CD4-positive, alpha-beta T cell treated with Interleukin-2 at 100 ng/mL for 4 hours (primary cell): ENCODE results near the gene CHAF1A.

Source experiments
- DNase-seq: peaks from one replicate; pipeline ENCODE4 v3.0.0-alpha.2; 2020; ENCODE audit warnings: low spot score

CHAF1A gene

DNA sequence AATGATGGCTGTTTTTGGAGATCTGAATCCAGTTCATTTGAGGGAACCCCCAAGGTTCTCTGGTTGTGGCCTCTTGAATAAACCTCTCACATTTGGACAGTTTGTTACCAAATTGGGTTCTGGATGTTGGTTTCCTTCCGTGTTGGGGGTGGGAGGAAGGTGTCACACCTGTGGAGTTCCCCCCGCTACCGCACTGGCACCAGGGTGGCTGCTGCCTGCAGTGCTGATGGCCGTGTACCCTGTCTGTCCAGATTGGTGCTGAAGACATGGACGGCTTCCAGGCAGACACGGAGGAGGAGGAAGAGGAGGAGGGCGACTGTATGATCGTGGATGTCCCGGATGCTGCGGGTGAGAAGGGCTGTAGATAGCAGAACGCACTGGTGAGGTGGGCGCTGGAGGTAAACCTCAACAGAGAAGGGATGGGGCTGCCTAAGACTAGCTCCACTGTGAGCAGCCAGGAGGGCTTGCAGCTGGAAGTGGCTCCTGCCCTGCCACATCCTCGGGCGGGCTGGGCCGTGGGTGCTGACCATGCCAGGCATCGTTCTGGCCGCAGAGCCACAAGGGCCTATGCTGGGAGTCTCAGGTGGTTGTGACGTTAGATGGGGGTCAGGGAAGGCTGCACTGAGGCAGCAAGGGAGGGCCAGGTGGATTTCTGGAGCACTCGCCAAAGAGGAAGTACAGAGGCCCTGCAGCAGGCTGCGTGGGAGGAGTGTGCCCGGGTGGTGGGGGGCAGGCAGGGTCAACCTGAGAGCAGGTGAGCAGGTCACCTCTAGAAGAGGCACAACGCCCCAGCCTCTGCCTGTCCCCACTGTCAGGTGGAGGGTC, 39.8 kb downstream of the CHAF1A start:
- no peak for DNase-seq

DNA sequence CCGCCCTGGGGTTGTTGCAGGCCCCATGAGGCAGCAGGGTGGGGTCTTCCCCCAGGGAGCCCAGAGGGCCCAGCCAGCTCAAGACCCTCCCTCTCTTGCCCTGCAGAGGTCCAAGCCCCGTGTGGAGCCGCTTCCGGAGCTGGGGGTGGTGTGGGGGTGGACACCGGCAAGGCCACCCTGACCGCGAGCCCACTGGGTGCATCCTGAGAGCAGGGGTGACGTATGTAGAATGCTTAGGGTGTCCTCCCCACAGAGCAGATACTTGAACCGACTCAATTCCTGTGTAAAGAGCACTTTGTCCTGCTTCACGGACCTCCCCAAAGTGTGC, 40.3 kb downstream of the CHAF1A start:
- DNase-seq, result no peak

DNA sequence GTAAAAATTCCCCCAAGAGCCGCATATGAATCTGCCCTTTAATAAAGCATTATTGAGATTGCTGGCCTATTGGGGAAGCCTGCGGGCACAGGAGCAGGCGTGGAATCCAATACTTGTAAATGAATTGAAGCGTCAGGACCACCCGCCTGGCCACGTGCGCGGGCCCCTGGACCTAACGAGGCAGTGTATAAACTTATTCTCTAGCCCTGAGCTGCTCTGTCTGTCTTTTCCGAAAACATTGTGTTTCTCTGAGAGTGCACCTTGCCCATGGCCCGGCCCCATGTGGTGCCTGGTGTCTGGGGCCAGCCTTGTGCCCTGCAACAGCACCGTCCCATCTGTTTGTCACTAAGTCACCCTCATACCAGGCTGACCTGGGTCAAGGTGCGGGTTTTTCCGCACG, 40.7 kb downstream of the CHAF1A start:
- DNase-seq, result no peak

DNA sequence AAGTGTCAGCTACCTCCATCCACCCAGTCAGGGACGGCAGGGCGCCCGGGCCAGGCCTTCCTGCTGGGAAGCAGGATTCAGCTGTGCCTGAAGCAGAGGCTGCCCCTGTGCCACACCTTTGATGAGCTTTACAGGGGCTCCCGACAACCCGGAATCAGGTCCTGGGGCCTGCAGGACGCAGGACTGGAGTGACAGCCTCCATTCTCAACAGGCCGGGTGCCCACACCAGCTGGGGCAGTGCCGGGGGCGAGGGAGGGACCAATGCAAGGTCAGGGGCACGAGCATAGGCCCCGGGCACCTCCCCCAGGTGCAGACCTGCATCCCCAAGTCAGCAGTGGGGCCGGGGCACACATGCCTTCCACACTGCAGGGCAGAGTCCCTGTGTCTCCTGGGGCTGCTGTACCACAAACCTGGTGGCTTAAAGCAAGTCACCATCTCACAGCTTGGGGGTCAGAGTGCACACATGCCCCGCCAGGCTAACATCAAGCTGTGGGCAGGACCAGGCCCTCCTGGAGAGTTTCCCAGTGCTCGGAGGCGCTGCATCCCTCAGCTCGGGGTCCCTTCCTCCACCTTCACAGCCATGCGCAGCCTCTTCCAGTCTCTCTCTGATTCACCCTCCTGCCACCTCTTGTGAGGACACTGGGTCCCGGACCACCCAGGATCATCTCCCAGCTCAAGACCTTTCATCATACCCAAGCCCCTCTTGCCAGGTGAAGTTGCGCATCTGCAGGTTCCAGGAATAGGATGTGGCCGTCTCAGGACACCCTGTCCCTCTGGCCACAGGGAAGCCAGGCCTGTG, 41.7 kb downstream of the CHAF1A start:
- DNase-seq, result no peak

DNA sequence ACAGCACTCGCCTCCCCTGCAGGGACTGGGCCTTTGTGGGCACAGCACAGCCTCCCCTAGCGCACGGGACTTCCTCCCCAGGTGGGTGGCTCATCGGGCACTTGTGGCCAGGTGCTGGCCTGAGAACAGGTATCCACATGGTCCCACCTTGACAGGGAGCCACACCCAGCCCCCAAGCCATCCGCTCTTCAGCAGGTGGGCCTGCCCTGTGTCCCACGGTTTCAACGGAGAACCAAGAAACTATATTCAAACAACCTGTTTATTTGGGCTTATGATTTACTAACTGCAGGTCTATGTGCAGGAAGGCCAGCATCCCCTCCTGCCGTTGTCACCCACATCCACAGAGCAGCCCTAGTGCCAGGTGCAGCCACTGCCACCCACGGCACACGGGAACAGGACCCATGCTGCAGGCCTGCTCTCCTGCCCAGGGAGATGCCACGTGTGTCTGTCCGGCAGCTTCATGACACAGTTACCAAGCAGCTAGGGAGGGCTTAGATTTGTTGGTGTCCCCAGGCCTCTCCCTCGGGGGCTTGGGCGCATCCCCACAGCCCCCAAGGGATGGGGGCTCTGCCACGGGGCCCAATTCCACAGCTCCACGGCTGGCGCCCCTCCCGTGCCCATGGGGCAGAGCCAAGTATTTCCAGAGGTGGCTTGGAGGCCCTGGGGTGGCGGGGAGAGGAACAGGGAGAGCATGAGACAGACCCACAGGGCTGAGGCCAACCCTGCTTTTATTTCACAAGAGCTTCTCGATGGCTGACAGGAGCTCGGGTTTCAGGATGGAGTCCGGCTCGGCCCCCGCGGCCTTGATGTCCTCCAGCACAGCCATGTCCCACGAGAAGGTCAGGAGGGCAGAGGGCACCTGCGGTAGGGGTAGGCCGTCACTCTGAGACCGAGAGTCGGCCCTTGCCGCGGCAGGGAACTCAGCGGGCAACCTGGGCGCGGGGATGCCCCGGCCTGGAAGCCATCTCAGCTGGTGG, 42.6 kb downstream of the CHAF1A start:
- DNase-seq, result no peak

DNA sequence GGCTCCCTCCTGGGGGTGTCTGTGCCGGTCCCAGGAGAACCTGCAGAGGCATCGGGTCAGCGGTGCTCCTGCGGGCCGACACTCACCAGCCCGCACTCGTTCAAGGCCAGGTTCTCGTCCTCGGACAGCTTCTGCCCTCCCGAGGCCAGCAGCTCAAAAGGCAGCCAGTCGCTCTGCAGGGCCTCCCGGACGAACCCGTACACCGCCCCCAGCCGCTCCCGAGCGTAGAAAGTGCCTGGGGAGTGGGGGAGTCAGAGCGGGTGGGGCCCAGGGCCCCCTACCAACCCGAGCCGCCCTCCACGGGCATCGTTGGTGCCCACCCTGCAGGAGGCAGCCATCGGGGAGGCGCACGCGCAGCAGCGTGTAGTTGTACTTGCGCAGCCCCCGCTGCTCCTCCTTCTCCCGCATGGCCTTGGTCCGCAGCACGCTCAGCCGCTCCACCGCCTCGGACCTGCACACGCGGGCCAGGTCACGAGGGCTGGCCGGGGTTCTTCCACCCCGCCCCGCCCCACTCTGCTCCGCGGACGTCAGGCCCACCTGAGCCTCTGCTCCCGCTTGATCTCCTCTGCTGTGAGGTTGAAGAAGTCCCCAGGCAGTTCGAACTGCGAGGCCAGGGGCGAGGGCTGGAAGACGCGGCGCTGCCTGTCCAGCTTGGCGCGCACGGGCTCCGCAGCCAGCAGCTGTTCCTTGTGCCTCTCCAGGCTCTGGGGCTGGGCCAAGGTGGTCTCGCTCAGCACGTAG, 43.7 kb downstream of the CHAF1A start:
- no peak for DNase-seq

DNA sequence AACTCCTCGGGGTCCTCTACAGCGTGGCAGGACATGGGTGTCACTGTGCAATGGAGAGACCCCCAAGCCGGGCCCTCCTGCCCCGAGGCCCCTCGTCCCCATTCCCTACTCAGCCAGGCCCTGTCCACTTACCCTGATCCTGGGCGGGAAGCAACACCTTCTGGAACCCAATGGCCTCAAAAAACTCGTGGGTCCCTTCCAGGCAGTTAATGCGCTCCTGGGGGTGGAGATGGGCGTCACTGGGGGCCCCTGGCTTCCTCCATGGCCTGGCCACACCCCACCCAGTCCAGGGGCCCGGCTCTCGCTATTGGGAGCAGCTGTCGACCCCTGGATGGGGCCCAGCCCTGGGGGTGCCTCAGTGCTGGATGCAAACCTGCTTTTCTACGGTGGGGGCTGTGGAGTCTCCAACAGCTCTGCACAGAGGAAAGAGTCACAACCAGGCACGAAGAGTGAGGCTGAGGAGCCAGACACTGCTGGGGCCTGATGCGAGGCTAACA, 44.3 kb downstream of the CHAF1A start:
- DNase-seq, result no peak

DNA sequence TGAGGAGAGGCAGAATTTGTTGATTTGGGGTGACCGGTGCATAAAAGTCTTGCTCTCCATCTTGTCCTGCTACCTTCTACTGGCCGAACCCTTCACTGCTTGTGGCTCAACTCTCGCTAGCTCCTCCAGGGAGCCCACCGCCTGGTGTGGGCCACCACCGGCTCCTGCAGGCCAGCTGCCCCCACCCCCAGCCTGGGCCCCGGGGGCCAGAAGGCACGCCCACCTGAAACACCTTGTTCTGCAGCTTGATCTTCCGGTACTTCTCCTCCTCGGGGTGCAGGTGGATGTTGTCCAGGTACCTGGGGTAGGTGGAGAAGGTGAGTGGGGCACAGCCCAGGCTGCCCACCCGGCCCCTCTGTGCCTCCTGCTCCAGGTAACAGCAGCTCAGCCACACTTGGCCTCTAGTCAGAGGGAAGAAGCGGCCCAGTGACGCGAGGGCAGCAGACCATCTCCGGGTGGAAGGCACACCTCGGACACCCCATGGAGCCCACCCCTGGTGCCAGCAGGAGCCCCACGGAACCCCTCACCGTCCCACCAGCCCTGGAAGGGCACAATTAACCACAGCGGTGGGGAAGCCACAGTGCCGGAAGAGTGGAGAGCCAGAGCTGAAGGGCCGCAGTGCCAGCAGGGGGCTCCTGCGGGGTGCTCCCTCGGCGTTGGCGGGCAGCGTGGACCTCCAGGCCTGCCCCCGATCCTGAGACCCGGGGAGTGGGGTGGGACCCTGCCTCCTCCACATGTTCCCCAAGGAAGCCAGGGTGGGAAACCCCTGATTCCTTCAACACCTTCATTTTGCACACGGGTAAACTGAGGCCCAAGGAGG, 45.1 kb downstream of the CHAF1A start:
- no peak for DNase-seq

DNA sequence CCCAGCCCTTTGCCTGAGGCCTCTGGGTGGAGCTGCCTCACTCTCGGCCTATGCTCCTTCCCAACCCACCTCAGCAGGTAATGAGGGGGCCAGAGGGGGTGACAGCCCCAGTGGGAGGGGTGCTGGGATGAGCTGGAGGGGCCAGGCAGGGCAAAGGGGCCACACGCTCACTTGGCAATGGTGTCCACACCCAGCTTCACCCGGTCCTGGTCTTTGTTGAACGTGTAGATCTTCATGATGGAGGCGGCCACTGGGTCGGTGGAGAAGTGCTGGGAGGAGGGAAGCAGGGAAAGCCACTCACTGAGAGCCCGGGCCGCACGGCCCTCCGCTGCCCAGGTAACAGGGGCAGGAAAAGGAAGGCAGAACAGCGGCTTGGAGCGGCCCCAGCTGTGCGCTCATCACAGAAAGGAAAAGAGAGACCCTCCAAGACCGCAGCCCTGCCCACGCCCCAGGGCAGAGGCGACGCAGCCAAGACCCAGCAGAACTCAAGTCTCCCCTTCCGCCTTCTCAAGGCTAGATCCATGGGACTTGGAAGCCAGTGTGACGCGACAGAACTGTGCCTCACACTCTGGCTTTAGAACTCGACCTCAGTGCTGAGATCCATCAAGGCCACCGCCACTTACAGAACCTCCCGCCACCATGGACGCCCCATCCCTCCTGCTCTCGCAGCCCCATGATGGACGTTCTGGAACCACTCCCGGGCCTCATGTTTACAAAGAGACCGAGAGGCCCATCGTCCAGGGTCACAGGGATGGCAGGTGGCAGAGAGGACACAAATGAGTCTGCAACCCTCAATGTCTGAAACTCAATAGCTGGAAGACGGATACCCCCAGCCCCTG, 45.9 kb downstream of the CHAF1A start:
- DNase-seq, result no peak

DNA sequence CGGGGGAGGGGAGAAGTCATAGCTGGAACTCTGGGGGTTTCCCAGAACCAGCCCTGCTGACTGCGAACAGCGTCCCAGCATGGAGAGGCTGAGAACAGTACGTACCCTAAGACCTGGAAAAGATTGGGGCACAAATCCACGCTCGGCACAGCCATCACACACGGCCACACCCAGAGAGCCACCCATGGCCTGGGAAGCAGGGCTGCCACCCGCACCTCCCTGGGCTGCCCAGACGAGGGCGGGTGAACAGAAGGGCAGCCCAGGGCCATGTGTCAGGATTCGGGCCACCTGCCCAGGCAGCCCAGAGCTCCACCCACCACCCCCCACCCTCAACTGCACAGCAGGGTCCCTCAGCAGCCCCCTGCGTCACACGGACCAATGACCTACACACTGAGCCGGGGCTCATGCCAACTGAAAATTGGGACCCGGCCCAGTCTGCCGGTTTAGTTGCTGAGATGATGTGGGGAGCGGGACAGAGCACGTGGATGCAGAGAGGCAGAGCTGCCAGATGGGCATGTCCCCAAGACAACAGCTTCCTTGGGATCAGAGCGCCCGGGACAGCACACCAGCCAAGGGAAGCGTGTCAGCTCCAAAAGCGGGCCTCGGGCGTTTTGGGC, 46.7 kb downstream of the CHAF1A start:
- no peak for DNase-seq

DNA sequence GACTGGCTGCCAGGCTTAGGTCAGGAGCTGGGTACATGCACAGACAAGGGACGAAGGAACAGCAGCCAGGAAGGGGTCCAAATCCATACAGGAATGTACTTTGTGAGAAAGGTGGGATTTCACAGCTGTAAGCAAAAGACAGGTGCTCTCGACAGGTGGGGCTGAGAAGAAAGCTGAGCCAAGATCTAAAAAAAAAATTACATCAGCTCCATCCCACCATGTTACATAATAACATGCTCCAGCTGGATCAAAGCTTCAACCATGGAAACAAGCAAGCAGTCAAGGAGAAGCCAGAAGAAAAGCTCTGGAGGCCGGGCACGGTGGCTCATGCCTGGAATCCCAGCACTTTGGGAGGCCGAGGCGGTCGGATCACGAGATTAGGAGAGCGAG, 47.2 kb downstream of the CHAF1A start:
- no peak for DNase-seq

DNA sequence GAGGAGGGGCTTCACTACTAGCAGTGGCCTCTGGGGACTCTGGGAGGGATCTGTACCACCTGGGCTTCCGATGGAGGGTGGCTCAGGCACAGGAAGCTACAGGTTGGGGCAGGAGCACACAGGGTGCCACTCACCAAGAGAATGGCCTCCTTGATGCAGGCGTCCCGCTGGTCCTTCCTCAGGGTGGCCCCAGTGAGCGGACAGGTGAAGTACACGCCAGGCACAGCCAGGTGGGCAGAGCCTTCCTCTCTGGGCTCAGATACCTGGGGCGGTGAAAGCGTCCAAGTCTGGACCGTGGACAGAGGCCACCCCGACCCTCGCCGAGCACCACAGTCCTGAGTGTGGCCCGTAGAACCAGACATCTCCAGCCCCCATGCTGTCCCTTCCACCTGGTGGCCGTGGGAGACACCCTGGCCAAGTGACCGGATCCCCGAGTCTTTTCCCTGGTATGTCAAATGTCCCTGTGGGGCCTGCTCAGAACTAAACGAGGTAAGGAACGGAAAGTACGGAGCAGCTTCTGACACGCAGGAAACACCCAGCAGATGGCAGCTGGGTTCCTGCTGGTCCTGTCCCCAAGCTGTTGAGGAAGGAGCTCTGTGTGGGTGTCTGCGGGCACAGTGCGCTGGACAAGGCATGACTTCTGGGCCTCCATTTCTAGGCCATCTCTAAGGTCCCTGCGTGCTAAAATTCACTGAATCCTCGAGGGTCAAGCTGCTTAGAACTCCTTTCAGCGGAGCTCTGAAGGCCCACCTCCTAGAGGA, 50.0 kb downstream of the CHAF1A start:
- no peak for DNase-seq

DNA sequence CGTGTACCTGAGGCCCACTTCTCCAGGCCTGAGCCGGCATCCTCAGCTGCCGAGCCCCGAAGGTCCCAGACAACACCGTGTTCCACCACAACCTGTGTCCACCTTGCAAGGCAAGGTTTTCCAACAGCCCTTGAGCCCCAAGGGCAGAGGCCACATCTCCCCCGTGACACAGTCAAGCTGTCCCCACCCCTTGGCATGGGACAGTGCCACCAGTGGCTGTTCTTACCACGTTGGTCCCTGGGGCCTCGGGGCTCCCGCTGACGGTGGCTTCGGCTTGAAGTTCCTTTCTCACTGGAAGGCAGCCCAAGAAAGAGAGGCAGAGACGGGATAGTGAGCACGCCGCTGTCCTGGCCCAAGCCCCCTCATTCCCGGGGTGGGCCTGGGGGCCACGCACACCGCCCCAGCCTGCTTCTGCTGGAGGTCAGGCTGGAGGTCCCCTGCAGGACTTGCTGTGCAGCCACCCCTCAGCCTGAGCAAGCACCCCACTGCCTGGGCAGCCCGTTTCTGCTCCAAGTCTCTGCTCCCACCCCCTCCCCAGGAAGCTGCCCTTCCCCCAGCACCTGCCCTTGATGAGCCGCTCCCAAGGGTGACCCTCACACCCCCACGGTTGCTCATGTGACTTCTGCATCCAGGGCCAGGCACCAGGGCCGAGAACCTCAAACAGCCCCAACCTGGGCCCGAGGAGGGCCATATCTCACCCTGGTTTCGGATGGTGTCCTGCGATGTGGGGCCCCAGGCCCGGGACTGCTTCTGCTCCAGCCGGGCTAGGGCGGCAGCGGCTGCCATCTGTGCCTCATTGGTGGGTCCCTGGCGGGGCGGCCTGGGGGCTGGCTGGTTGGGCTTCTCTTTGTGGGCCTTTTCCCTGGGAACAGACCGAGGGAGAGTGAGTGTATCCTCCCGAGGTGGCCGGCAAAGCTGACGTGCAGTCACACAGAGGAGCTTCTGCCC, 51.1 kb downstream of the CHAF1A start:
- DNase-seq, result no peak

DNA sequence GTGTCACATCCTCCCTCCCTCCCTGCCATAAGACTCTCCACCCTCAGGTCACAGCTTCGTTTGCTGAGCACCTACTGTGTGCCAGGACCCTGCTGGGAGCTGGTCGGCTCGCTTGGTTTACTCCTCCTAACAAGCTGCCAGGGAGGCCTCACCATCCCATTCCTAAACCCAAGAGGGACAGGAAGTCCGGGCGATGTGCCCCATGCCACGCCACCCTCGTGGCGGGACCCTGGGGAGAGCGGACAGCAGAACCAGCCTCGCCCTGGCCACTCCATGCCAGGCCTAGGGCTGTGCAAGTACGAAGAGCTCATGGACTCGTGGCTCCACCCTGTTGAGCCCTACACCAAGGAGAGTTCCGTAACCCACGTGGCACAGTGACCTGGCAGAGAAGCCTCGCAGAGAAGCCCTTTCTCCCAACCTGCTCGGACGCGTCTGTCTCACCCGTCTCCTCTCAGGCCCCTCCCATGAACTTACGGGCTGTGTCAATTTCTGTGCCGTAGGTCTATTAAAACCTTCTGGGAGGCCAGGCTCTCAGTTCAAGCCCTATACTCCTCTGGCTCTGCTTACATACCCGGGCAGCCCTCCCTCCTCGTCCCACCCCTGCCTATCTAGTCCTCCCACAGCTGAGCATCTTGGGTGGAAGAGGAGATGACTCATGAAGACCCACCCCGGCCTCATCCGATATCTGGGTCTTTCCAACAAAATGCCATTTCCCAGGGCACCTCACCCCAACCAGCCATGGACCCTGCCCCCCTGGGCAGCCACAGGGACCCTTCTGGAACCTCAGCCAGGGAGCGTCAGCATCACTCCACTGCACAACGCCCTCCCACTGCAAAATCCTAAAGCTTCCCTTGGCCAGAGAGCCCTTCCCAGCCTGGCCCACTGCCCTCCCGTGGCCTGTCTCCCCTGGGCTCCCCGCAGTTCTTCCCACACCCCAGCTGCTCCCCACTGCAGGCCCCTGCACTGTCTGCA, 52.6 kb downstream of the CHAF1A start:
- no peak for DNase-seq

DNA sequence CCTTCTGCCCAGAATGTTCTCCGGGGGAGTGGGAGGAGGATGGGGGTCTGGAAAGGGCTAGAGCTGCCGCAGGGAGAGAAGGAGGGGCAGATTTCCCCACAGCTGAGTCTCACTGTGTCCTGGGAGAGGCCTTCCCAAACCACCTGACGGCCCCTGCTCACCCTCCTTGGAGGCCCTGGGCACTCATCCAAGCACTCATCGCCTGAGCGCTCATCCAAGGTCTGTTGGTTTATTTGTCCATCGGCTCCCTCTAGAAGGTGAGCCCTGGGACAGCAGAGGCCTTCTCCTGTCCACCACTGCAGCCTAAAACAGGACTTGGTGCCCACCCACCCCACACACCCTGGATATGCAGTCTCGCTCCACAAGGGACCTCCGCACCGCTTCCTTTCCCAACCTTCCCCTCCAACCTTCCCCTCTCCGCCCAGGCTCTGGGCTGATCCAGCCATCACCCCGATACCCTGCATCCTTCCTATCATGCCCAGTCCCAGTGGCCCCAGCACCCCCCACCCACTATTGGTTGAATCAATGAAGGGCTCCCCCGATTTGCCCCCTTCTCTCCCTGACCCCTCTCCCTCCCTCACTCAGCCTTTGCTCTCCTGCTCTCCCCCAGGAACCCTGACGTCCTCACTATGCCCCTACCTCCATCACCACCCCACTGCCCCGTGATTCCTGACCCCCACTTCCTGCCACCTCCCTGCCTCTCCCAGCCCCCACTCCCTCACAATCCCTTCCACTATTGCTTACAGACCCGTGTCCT, 53.5 kb downstream of the CHAF1A start:
- DNase-seq, result no peak
